GM23338 (cell line): ENCODE data around the gene ABCC3. TPM values are rescaled to one million over a fixed set of nuclear protein-coding genes. Genes with fewer than 3 reads are reported as not detected.

Experiments
- ATAC-seq: fragments of 200-7000 bp; cut with Tn5 transposase; 3 replicates; pipeline ENCODE4 v1.9.1; 2020
- DNase-seq: peaks from one replicate; pipeline ENCODE4 v3.0.0-alpha.2; 2015; ENCODE audit warnings: low spot score
- H2AFZ ChIP-seq: fragments of 200-600 bp; sonication (generic); 2 replicates; pipeline ENCODE4 v1.8.0; 2016; ENCODE audit warnings: antibody characterized with exemption, mild to moderate bottlenecking, moderate library complexity
- H3F3A ChIP-seq: fragments of 200-600 bp; sonication (generic); replicated peaks from 2 replicates; pipeline ENCODE4 v1.8.0; 2017; ENCODE audit warnings: antibody characterized with exemption, mixed run types, low read depth
- H3K27ac ChIP-seq: fragments of 200-600 bp; sonication (generic); 2 replicates; pipeline ENCODE4 v1.6.1; 2016; ENCODE audit warnings: low read depth
- H3K27me3 ChIP-seq: fragments of 200-600 bp; sonication (generic); 2 replicates; pipeline ENCODE4 v1.8.0; 2016; ENCODE audit warnings: mild to moderate bottlenecking, mixed run types, moderate library complexity; ENCODE audit not compliant: insufficient read depth
- H3K36me3 ChIP-seq: fragments of 200-600 bp; sonication (generic); 2 replicates; pipeline ENCODE4 v1.8.0; 2016; ENCODE audit warnings: mild to moderate bottlenecking; ENCODE audit not compliant: insufficient read depth
- H3K4me1 ChIP-seq: fragments of 200-600 bp; sonication (generic); 2 replicates; pipeline ENCODE4 v1.8.0; 2016; ENCODE audit warnings: mild to moderate bottlenecking, moderate library complexity; ENCODE audit not compliant: insufficient read depth
- H3K4me2 ChIP-seq: fragments of 200-600 bp; sonication (generic); 2 replicates; pipeline ENCODE4 v1.7.1; 2017; ENCODE audit warnings: mixed run types
- H3K4me3 ChIP-seq: fragments of 200-600 bp; sonication (generic); 2 replicates; pipeline ENCODE4 v1.6.1; 2016; ENCODE audit warnings: mixed run types
- H3K79me2 ChIP-seq: fragments of 200-600 bp; sonication (generic); replicated peaks from 2 replicates; pipeline ENCODE4 v1.8.0; 2017; ENCODE audit warnings: mild to moderate bottlenecking; ENCODE audit not compliant: insufficient read depth
- H3K9me2 ChIP-seq: fragments of 200-600 bp; sonication (generic); 2 replicates; pipeline ENCODE4 v1.8.0; 2017; ENCODE audit not compliant: insufficient read depth
- H4K20me1 ChIP-seq: fragments of 200-600 bp; sonication (generic); replicated peaks from 2 replicates; pipeline ENCODE4 v1.8.0; 2017; ENCODE audit warnings: mild to moderate bottlenecking; ENCODE audit not compliant: insufficient read depth
- H3K27ac Mint-ChIP-seq: 2 replicates; pipeline ENCODE4 v1.8.0; 2020; ENCODE audit warnings: inconsistent platforms, mild to moderate bottlenecking, moderate library complexity, mixed read lengths
- H3K27me3 Mint-ChIP-seq: 3 replicates; pipeline ENCODE4 v1.8.0; 2022; ENCODE audit warnings: low read depth, mild to moderate bottlenecking, moderate library complexity, mixed read lengths, inconsistent platforms; ENCODE audit not compliant: insufficient read depth, poor library complexity
- H3K36me3 Mint-ChIP-seq: 3 replicates; pipeline ENCODE4 v1.8.0; 2021; ENCODE audit warnings: low read depth, mild to moderate bottlenecking, inconsistent platforms, moderate library complexity, mixed read lengths
- H3K4me1 Mint-ChIP-seq: 3 replicates; pipeline ENCODE4 v1.8.0; 2020; ENCODE audit warnings: mild to moderate bottlenecking, inconsistent platforms, mixed read lengths
- H3K4me3 Mint-ChIP-seq: 3 replicates; pipeline ENCODE4 v1.8.0; 2021; ENCODE audit warnings: moderate library complexity, mild to moderate bottlenecking, inconsistent platforms, mixed read lengths
- H3K9me3 Mint-ChIP-seq: 3 replicates; pipeline ENCODE4 v1.8.0; 2020; ENCODE audit warnings: moderate library complexity, mild to moderate bottlenecking, inconsistent platforms, mixed read lengths
- CREB1 ChIP-seq: fragments of 250-450 bp; sonication (Bioruptor Pico); IDR thresholded peaks from 2 replicates; pipeline ENCODE4 v1.5.0; 2020; ENCODE audit warnings: low read depth, mild to moderate bottlenecking, moderate library complexity
- EZH2 ChIP-seq: fragments of 200-600 bp; sonication (generic); IDR thresholded peaks from one replicate; pipeline ENCODE4 v1.8.0; 2017; ENCODE audit warnings: antibody characterized with exemption, mild to moderate bottlenecking, low read depth; ENCODE audit not compliant: unreplicated experiment
- EZH2phosphoT487 ChIP-seq: fragments of 200-600 bp; sonication (generic); IDR thresholded peaks from one replicate; pipeline ENCODE4 v1.8.1; 2018; ENCODE audit warnings: antibody characterized with exemption; ENCODE audit not compliant: unreplicated experiment
- JUNB ChIP-seq: IDR thresholded peaks from one replicate; pipeline ENCODE4 v1.6.1; 2016; ENCODE audit warnings: antibody characterized with exemption; ENCODE audit not compliant: unreplicated experiment
- NANOG ChIP-seq: IDR thresholded peaks from 2 replicates; pipeline ENCODE4 v1.6.1; 2016; ENCODE audit warnings: antibody characterized with exemption, borderline replicate concordance
- POLR2AphosphoS5 ChIP-seq: IDR thresholded peaks from 2 replicates; pipeline ENCODE4 v1.6.1; 2016; ENCODE audit warnings: antibody characterized with exemption, low read depth
- STAT1 ChIP-seq: IDR thresholded peaks from one replicate; pipeline ENCODE4 v1.6.1; 2016; ENCODE audit warnings: antibody characterized with exemption; ENCODE audit not compliant: unreplicated experiment
- ZNF114 ChIP-seq: fragments of 250-450 bp; sonication (Bioruptor Pico); IDR thresholded peaks from 2 replicates; pipeline ENCODE4 v1.5.0; 2020; ENCODE audit warnings: mild to moderate bottlenecking, moderate library complexity
- polyA plus RNA-seq: library from polyadenylated mRNA; unstranded; fragments of >200 nt; fragmentation: Nextera tagmentation; extraction: Ambion mirVana; gene quantifications from 2 replicates; pipeline ENCODE4 v1.2.1, GENCODE V29; 2016
- total RNA-seq: library from RNA; depleted of rRNA; stranded (reverse); fragments of >200 nt; shearing (Covaris generic); gene quantifications from 2 replicates; pipeline ENCODE4 v1.2.3, GENCODE V29; 2014
- TF ChIP-seq, protein P1 (sequence below): fragments of 250-450 bp; sonication (Bioruptor Pico); IDR thresholded peaks from 2 replicates; pipeline ENCODE4 v1.5.0; 2020; ENCODE audit warnings: mild to moderate bottlenecking, moderate library complexity

ABCC3 gene
- total and polyA plus RNA-seq, 2 experiments from 2014 or later: not detected

DNA sequence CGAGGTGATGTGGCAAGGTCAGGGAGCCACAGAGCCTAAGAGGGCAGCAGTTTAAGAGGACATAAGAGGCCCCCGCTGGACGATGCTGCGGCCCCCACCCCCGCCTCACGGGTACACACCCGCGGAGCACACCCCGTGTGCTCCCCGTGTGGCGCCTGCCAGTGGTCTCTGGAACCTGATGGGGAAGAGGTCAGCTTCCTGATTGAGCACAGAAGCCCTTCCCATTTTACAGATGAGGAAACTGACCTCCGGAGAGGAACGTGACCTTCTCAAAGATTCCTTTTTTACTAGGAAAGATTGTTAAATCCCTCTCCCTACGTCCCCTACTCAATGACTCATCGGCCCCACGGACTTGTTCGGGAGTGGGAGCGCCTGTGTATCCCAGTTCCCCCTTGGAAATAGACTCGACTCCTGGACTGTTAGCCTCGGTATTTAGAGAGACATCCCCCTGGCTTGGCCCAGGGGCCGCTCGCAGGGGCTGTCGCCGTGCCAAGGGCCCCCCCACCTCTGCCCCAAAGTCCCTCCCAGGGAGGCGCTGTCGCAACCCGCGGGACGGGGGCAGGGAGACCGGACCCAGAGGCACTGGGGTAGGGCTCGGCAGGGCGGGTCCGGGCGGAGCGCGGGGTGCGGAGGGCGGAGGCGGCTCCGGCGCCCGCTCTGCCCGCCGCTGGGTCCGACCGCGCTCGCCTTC lies at the start of gene ABCC3 (continued):
- TF ChIP-seq, protein P1, sequence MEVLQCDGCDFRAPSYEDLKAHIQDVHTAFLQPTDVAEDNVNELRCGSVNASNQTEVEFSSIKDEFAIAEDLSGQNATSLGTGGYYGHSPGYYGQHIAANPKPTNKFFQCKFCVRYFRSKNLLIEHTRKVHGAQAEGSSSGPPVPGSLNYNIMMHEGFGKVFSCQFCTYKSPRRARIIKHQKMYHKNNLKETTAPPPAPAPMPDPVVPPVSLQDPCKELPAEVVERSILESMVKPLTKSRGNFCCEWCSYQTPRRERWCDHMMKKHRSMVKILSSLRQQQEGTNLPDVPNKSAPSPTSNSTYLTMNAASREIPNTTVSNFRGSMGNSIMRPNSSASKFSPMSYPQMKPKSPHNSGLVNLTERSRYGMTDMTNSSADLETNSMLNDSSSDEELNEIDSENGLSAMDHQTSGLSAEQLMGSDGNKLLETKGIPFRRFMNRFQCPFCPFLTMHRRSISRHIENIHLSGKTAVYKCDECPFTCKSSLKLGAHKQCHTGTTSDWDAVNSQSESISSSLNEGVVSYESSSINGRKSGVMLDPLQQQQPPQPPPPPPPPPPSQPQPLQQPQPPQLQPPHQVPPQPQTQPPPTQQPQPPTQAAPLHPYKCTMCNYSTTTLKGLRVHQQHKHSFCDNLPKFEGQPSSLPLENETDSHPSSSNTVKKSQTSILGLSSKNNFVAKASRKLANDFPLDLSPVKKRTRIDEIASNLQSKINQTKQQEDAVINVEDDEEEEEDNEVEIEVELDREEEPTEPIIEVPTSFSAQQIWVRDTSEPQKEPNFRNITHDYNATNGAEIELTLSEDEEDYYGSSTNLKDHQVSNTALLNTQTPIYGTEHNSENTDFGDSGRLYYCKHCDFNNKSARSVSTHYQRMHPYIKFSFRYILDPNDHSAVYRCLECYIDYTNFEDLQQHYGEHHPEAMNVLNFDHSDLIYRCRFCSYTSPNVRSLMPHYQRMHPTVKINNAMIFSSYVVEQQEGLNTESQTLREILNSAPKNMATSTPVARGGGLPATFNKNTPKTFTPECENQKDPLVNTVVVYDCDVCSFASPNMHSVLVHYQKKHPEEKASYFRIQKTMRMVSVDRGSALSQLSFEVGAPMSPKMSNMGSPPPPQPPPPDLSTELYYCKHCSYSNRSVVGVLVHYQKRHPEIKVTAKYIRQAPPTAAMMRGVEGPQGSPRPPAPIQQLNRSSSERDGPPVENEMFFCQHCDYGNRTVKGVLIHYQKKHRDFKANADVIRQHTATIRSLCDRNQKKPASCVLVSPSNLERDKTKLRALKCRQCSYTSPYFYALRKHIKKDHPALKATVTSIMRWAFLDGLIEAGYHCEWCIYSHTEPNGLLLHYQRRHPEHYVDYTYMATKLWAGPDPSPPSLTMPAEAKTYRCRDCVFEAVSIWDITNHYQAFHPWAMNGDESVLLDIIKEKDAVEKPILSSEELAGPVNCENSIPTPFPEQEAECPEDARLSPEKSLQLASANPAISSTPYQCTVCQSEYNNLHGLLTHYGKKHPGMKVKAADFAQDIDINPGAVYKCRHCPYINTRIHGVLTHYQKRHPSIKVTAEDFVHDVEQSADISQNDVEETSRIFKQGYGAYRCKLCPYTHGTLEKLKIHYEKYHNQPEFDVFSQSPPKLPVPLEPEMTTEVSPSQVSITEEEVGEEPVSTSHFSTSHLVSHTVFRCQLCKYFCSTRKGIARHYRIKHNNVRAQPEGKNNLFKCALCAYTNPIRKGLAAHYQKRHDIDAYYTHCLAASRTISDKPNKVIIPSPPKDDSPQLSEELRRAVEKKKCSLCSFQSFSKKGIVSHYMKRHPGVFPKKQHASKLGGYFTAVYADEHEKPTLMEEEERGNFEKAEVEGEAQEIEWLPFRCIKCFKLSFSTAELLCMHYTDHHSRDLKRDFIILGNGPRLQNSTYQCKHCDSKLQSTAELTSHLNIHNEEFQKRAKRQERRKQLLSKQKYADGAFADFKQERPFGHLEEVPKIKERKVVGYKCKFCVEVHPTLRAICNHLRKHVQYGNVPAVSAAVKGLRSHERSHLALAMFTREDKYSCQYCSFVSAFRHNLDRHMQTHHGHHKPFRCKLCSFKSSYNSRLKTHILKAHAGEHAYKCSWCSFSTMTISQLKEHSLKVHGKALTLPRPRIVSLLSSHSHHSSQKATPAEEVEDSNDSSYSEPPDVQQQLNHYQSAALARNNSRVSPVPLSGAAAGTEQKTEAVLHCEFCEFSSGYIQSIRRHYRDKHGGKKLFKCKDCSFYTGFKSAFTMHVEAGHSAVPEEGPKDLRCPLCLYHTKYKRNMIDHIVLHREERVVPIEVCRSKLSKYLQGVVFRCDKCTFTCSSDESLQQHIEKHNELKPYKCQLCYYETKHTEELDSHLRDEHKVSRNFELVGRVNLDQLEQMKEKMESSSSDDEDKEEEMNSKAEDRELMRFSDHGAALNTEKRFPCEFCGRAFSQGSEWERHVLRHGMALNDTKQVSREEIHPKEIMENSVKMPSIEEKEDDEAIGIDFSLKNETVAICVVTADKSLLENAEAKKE (CRISPR knock-in tag): no peak

DNA sequence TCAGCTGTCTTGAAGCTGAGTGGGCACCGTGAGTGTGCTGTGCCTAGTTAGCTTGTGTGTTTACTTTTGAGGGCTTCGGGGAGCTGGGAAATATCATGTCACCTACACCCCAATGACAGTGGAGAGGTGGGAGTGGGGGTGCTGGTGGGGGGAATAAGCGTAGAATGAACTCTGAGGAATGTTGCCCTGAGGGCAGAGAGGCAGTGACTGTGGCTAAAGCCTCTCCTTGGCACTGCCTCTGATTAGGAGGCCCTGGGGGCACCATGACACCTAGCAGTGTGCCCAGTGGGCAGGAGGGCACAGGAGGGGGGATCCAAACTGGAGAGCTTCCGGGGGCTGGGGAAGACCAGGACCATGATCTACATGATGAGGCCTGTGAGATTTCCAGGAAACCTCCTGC lies 49.3 kb upstream of the ABCC3 start:
- Histone ChIP-seq H3K36me3 (no peaks in the 10 kb centered on the region), H2AFZ (no peak overlapping the region), H3K9me2 (no peaks in the 10 kb centered on the region), H3K4me3 (no peak overlapping the region), H3F3A (no peaks in the 10 kb centered on the region), H3K27me3 (no peaks in the 10 kb centered on the region), H3K27ac (no peak overlapping the region), H3K79me2 (no peaks in the 10 kb centered on the region), H4K20me1 (no peaks in the 10 kb centered on the region), H3K4me1 (no peaks in the 10 kb centered on the region; the same call in 1 of the 2 replicates), H3K4me2 (no peak overlapping the region)
- H3K4me3 Mint-ChIP-seq: no peak overlapping the region
- peaks cover 27% of the 10 kb centered on the region for H3K27me3 Mint-ChIP-seq
- TF ChIP-seq POLR2AphosphoS5 (no peak), ZNF114 (no peak), NANOG (no peak), CREB1 (no peak), EZH2 (no peak), JUNB (no peak), STAT1 (no peak), EZH2phosphoT487 (no peak)
- TF ChIP-seq, protein P1 (CRISPR knock-in tag): no peak
- no peak overlapping the region for H3K27ac Mint-ChIP-seq
- no peaks in the 10 kb centered on the region for H3K36me3 Mint-ChIP-seq
- DNase-seq (no peak), ATAC-seq (no peak)
- H3K9me3 Mint-ChIP-seq: no peaks in the 10 kb centered on the region; the same call in 2 of the 3 replicates
- H3K4me1 Mint-ChIP-seq: peaks cover 24% of the 10 kb centered on the region
